Hepatocyte (in vitro differentiated cells): ENCODE results near the gene ANKRD28. TPM values are rescaled to one million over a fixed set of nuclear protein-coding genes. Genes with fewer than 3 reads are reported as not detected.
"Not testable (repeated sequence)": the region's sequence is repeated elsewhere in the genome, so short reads cannot be mapped to it uniquely, and the experiment has no call there.

ENCODE experiments used
- DNase-seq: peaks from one replicate; pipeline ENCODE4 v3.0.0-alpha.2; 2016; ENCODE audit warnings: low spot score
- H2AFZ ChIP-seq: fragments of 200-600 bp; sonication (generic); 2 replicates; pipeline ENCODE4 v1.6.0; 2016; ENCODE audit warnings: antibody characterized with exemption, mild to moderate bottlenecking
- H3K27ac ChIP-seq: fragments of 200-600 bp; sonication (generic); 2 replicates; pipeline ENCODE4 v1.5.1; 2016; ENCODE audit warnings: mild to moderate bottlenecking
- H3K27me3 ChIP-seq: fragments of 200-600 bp; sonication (generic); 2 replicates; pipeline ENCODE4 v1.6.1; 2016
- H3K36me3 ChIP-seq: fragments of 200-600 bp; sonication (generic); replicated peaks from 2 replicates; pipeline ENCODE4 v1.5.1; 2016; ENCODE audit warnings: low read depth; ENCODE audit not compliant: insufficient read depth
- H3K4me1 ChIP-seq: fragments of 200-600 bp; sonication (generic); 2 replicates; pipeline ENCODE4 v1.5.1; 2016; ENCODE audit warnings: mild to moderate bottlenecking, moderate library complexity; ENCODE audit not compliant: insufficient read depth
- H3K4me2 ChIP-seq: fragments of 200-600 bp; sonication (generic); 2 replicates; pipeline ENCODE4 v1.6.0; 2016
- H3K4me3 ChIP-seq: fragments of 200-600 bp; sonication (generic); 2 replicates; pipeline ENCODE4 v1.5.1; 2016; ENCODE audit warnings: mild to moderate bottlenecking
- H3K79me2 ChIP-seq: fragments of 200-600 bp; sonication (generic); 2 replicates; pipeline ENCODE4 v1.6.0; 2017; ENCODE audit warnings: mild to moderate bottlenecking
- H3K9me2 ChIP-seq: fragments of 200-600 bp; sonication (generic); replicated peaks from 2 replicates; pipeline ENCODE4 v1.6.0; 2017; ENCODE audit warnings: mild to moderate bottlenecking; ENCODE audit not compliant: insufficient read depth
- H3K9me3 ChIP-seq: fragments of 200-600 bp; sonication (generic); 2 replicates; pipeline ENCODE4 v1.5.1; 2016; ENCODE audit warnings: low read depth, mild to moderate bottlenecking
- H4K20me1 ChIP-seq: fragments of 200-600 bp; sonication (generic); 2 replicates; pipeline ENCODE4 v1.6.0; 2016; ENCODE audit warnings: mild to moderate bottlenecking; ENCODE audit not compliant: insufficient read depth, poor library complexity, severe bottlenecking
- CTCF ChIP-seq: fragments of 200-600 bp; sonication (generic); IDR thresholded peaks from 2 replicates; pipeline ENCODE4 v1.5.1; 2016; ENCODE audit warnings: antibody characterized with exemption, mild to moderate bottlenecking; ENCODE audit not compliant: poor library complexity
- EZH2 ChIP-seq: fragments of 200-600 bp; sonication (generic); IDR thresholded peaks from 2 replicates; pipeline ENCODE4 v1.6.1; 2016; ENCODE audit warnings: antibody characterized with exemption, mild to moderate bottlenecking, borderline replicate concordance
- EZH2phosphoT487 ChIP-seq: fragments of 200-600 bp; sonication (generic); IDR thresholded peaks from one replicate; pipeline ENCODE4 v1.6.1; 2018; ENCODE audit warnings: antibody characterized with exemption, mild to moderate bottlenecking, low read depth, moderate library complexity; ENCODE audit not compliant: unreplicated experiment, severe bottlenecking
- WGBS: methylation state at CpG from one replicate; pipeline ENCODE4 v1.1.6; 2016; ENCODE audit warnings: low lambda C conversion rate; ENCODE audit errors: missing lambda C conversion rate; 5-methylcytosine and 5-hydroxymethylcytosine counted together
- polyA plus RNA-seq: library from polyadenylated mRNA; unstranded; fragments of >200 nt; fragmentation: Nextera tagmentation; extraction: Ambion mirVana; gene quantifications from 2 replicates; pipeline ENCODE4 v1.2.1, GENCODE V29; 2016
- total RNA-seq: library from RNA; depleted of rRNA; stranded (reverse); fragments of >200 nt; gene quantifications from 2 replicates; pipeline ENCODE4 v1.2.3, GENCODE V29; 2014

ANKRD28 gene
- total and polyA plus RNA-seq, 2 experiments from 2014 or later: 12.3 to 40.6 TPM

DNA sequence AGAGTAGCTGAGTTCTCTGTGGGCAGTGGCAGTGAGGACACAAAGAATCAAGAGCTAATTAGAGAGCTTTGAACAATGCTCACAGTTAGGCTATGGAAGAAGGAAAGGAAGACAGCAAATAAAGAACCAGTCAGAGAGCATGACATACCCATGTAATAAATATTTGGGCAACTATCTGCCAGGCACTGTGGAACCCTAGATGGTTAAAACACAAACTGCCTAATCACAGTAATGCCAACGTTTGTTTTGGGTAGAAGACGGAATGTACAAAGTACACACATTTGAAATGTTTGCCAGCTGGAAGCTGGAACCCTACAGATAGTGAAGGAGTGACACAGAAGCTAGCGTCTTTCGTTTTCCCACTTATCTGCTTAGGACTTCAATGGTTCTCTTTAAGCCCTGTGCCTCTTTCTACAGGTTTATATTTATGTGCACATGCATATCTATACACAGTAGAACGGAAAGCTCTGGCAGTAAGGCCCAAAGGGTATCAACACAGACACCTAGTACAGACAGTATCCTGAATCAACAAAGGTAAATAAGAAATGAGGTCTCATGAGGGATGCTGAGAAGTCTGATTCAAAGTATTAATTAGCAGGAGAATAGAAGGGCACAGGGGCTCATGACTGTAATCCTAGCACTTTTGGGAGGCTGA lies 44.6 kb downstream of the ANKRD28 start:
- Histone ChIP-seq H3K27ac (peak overlapping the region; percentile 11), H3K4me3 (no peak overlapping the region), H3K9me2 (no peaks in the 10 kb centered on the region), H3K4me2 (peak overlapping the region; percentile 8), H3K4me1 (no peaks in the 10 kb centered on the region), H3K27me3 (no peaks in the 10 kb centered on the region), H3K36me3 (no peaks in the 10 kb centered on the region), H4K20me1 (no peaks in the 10 kb centered on the region), H3K79me2 (no peaks in the 10 kb centered on the region), H3K9me3 (no peaks in the 10 kb centered on the region), H2AFZ (no peak overlapping the region)
- TF ChIP-seq EZH2: no peak
- no peak for TF ChIP-seq CTCF
- no peak for TF ChIP-seq EZH2phosphoT487
- no peak for DNase-seq
- WGBS: 63% methylated on average over 5 of the region's 5 CpGs

- no peak overlapping the region for H3K4me2 ChIP-seq
- no peak overlapping the region for H2AFZ ChIP-seq
- no peaks in the 10 kb centered on the region for H3K9me2 ChIP-seq
- no peaks in the 10 kb centered on the region for H3K9me3 ChIP-seq
- H3K79me2 ChIP-seq: no peaks in the 10 kb centered on the region
- H3K27me3 ChIP-seq: no peaks in the 10 kb centered on the region
- H3K4me1 ChIP-seq: no peaks in the 10 kb centered on the region
- H4K20me1 ChIP-seq: no peaks in the 10 kb centered on the region
- no peak overlapping the region for H3K4me3 ChIP-seq
- DNase-seq: no peak
- no peak for TF ChIP-seq EZH2
- no peak for TF ChIP-seq CTCF
- no peak for TF ChIP-seq EZH2phosphoT487
- no peak overlapping the region for H3K27ac ChIP-seq
- no peaks in the 10 kb centered on the region for H3K36me3 ChIP-seq
- WGBS: 88% methylated on average over 2 of the region's 2 CpGs
Measured at GRCh38 chr3:15750879-15751278, 46.9 kb downstream of the ANKRD28 start.

DNA sequence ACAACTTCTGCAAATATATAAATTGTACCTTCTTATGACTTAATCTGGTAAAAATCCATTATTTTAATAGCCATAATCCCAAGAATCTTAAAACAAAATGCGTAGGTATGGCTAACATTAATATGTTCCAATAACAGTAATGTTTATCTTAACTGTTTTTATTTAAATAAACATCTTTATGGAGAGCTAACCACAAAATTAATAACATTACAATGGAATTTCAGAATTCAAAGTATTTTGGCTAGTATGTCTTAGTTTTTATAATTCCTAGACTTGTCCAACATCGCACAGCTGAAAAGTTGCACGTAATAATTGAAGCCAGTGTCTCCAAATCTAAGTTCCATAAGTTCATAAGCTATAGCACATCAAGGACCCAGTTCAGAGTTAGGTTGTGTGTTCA lies 47.6 kb downstream of the ANKRD28 start:
- Histone ChIP-seq H3K36me3 (no peaks in the 10 kb centered on the region), H3K79me2 (no peaks in the 10 kb centered on the region), H3K9me2 (no peaks in the 10 kb centered on the region), H3K4me3 (no peak overlapping the region), H3K27me3 (no peaks in the 10 kb centered on the region), H3K27ac (no peak overlapping the region), H3K4me2 (no peak overlapping the region), H3K9me3 (no peaks in the 10 kb centered on the region), H2AFZ (no peak overlapping the region), H3K4me1 (no peaks in the 10 kb centered on the region), H4K20me1 (no peaks in the 10 kb centered on the region)
- WGBS: 92% methylated on average over 3 of the region's 3 CpGs
- DNase-seq: no peak
- TF ChIP-seq CTCF (no peak), EZH2phosphoT487 (no peak), EZH2 (no peak)

- H3K27ac ChIP-seq, H3K9me3 ChIP-seq, H3K4me1 ChIP-seq, H2AFZ ChIP-seq, H3K9me2 ChIP-seq, H3K36me3 ChIP-seq, H3K4me2 ChIP-seq, DNase-seq, H4K20me1 ChIP-seq, H3K79me2 ChIP-seq, H3K27me3 ChIP-seq, H3K4me3 ChIP-seq: not testable (repeated sequence)
- 91% methylated on average over 2 of the region's 2 CpGs for WGBS
Measured at GRCh38 chr3:15745896-15746295, 51.9 kb downstream of the ANKRD28 start.
